G401 (cell line): ENCODE results near the gene HAUS7. TPM values are rescaled to one million over a fixed set of nuclear protein-coding genes. Genes with fewer than 3 reads are reported as not detected.

Source experiments
- DNase-seq: peaks from one replicate; pipeline ENCODE4 v3.0.0-alpha.2; 2015; ENCODE audit warnings: low spot score
- in situ Hi-C: cut with HindIII; loops from 2 replicates; pipeline ENCODE4 v1.10.0; 2016; ENCODE audit warnings: low sequenced_read_pairs, mixed read lengths
- total RNA-seq: library from RNA; depleted of rRNA; stranded (reverse); fragments of >200 nt; shearing (Covaris generic); gene quantifications from 2 replicates; pipeline ENCODE4 v1.2.3, GENCODE V29; 2014; rRNA removed

The HAUS7 gene
- 50.8 and 63.6 TPM in 2 replicates for total RNA-seq

- peak; percentile 89 for DNase-seq
- in situ Hi-C loops: no loop called here
Measured at GRCh38 chrX:153470411-153471363, at the start of gene HAUS7. TSS of gene HAUS7 (minus strand) at chrX:153470576. CDS start at chrX:153470557, 19 bp downstream.

- DNase-seq: peak; percentile 43
- in situ Hi-C loops: no loop called here
Measured at GRCh38 chrX:153519569-153520286, 49.4 kb upstream of the HAUS7 start.

GRCh38 chrX:153517946-153518834 lies 47.8 kb upstream of the HAUS7 start:
- in situ Hi-C loops: no loop called here

GRCh38 chrX:153517423-153517822 lies 47.0 kb upstream of the HAUS7 start, which contains the start of gene ATP2B3:
TSS of gene ATP2B3 (plus strand) at chrX:153517642. CDS start at chrX:153536248, 18,606 bp downstream.
- no peak for DNase-seq
- in situ Hi-C loops: no loop called here

More at GRCh38 chrX:153517946-153518834, 47.8 kb upstream of the HAUS7 start:
- DNase-seq: no peak

- DNase-seq: no peak
- in situ Hi-C loops: no loop called here
Measured at GRCh38 chrX:153516073-153516472, 45.7 kb upstream of the HAUS7 start.

- in situ Hi-C loops: no loop called here
Measured at GRCh38 chrX:153515435-153515834, 45.1 kb upstream of the HAUS7 start.

GRCh38 chrX:153514259-153514658 lies 43.9 kb upstream of the HAUS7 start:
- DNase-seq: no peak
- in situ Hi-C loops: no loop called here

More at GRCh38 chrX:153515435-153515834, 45.1 kb upstream of the HAUS7 start:
- DNase-seq: no peak

GRCh38 chrX:153513265-153513664 lies 42.9 kb upstream of the HAUS7 start:
- in situ Hi-C loops: no loop called here
- no peak for DNase-seq

- in situ Hi-C loops: no loop called here
- no peak for DNase-seq
Measured at GRCh38 chrX:153512501-153512893, 42.1 kb upstream of the HAUS7 start.

- DNase-seq: no peak
- in situ Hi-C loops: no loop called here
Measured at GRCh38 chrX:153511784-153512500, 41.6 kb upstream of the HAUS7 start.

GRCh38 chrX:153510383-153510782 lies 40.0 kb upstream of the HAUS7 start:
- DNase-seq: no peak
- in situ Hi-C loops: no loop called here

GRCh38 chrX:153509592-153509991 lies 39.2 kb upstream of the HAUS7 start:
- peak; percentile 61 for DNase-seq
- in situ Hi-C loops: no loop called here

- in situ Hi-C loops: no loop called here
- peak; percentile 75 for DNase-seq
Measured at GRCh38 chrX:153507484-153508178, 37.3 kb upstream of the HAUS7 start.

GRCh38 chrX:153505361-153505760 lies 35.0 kb upstream of the HAUS7 start:
- no peak for DNase-seq
- in situ Hi-C loops: no loop called here

- DNase-seq: no peak
- in situ Hi-C loops: no loop called here
Measured at GRCh38 chrX:153504445-153505016, 34.2 kb upstream of the HAUS7 start.

- no peak for DNase-seq
- in situ Hi-C loops: no loop called here
Measured at GRCh38 chrX:153502796-153503195, 32.4 kb upstream of the HAUS7 start.

GRCh38 chrX:153502131-153502530 lies 31.8 kb upstream of the HAUS7 start:
- no peak for DNase-seq
- in situ Hi-C loops: no loop called here

- in situ Hi-C loops: no loop called here
- DNase-seq: no peak
Measured at GRCh38 chrX:153501530-153501929, 31.2 kb upstream of the HAUS7 start.
